Stimulated activated CD8-positive, alpha-beta memory T cell treated with anti-CD3 and anti-CD28 coated beads, Interleukin-15, amount 100 ng/mL, for 4 hours (primary cell): ENCODE data around the gene MAPT.
"Not testable (repeated sequence)": the region's sequence is repeated elsewhere in the genome, so short reads cannot be mapped to it uniquely, and the experiment has no call there.

Experiments
- DNase-seq, 2 donors: peaks; one replicate each; pipeline ENCODE4 v3.0.0-alpha.2; 2020; ENCODE audit warnings: low read depth in 2 of 2

The MAPT gene

DNA sequence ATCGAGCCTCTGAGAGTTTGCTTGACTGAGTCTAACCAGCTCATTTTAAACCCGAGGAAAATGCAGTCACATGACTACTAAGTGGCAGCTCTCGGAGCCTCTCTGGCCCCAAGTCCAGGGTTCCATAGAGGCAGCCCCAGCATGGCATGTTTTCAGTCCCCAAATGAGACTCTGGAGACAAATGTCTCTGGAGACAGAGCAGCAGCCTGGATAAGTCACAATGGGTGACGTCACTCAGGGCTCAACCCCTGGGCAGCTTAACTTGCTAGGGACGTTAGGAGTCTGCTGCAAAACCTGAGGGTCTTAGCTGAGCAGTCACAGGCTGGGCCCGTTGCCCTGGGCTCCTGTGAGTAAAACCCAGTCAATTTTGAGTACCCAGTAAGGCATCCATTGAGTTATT, 97.8 kb downstream of the MAPT start:
- no peak for DNase-seq

DNA sequence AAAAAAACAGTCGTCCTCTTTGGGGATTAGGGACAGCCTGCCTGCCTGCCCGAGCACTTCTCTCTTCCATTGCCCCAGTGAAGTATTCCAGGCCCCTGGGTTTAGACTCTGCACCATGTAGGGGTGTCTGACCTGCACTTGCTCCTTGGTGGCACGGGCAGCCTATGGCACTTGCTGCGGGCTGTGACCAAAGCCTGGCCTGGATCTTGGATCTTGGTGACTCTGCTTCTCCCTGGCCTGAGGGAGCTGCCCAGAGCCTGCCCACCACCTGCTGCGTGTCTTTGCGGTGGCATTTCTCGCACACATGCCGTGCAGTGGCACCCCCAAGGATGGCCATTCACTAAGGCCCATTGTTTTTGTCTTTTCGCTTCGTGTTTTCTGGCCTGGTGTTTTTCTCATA, 98.5 kb downstream of the MAPT start:
- DNase-seq, result no peak

DNA sequence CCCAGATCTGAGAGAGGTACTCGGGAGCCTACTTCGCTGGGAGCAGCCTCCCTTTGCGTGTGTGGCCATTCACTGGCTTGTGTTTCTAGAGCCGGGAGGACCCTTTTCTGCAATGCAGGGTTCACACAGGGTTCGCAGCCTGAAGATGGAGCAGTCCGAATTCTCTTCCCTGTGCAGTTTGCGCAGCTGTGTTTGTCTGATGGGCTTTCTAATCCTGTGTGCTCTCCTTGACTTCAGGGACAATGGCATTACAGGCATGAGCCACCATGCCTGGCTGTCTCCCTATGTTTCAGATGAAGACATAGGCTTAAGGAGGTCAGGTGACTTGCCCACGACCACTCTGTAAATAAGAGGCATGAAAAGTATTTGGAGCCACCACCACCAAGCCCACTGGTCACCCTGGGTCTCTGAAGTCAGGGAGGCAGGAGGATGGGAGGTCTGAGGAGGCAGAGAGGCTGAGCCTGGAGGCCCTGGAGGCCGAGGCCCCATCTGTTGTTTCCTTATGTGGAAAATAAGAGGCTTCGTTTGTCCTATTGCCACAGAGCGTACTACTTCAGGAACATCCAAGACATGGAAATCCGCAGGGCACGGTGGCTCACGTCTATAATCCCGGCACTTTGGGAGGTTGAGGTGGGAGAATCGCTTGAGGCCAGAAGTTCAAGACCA, 99.7 kb downstream of the MAPT start:
- no peak for DNase-seq

DNA sequence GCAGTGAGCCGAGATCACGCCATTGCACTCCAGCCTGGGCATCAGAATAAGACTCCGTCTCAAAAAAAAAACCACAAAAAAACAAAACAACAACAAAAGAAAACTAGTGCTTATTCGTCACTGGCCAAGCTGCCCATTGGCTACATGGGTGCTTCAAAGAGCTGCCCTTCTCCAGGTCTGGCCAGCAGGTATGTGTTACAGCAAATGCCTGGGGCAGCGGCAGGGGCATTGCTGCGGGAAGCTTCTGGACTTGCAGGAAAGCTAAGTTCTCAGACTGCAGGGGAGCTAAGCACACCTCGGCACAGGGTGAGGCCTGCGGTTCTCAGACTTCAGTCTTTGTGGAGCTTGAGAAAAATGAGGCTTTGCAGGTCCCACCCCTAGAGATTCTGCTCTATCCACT, 100.6 kb downstream of the MAPT start:
- no peak for DNase-seq

DNA sequence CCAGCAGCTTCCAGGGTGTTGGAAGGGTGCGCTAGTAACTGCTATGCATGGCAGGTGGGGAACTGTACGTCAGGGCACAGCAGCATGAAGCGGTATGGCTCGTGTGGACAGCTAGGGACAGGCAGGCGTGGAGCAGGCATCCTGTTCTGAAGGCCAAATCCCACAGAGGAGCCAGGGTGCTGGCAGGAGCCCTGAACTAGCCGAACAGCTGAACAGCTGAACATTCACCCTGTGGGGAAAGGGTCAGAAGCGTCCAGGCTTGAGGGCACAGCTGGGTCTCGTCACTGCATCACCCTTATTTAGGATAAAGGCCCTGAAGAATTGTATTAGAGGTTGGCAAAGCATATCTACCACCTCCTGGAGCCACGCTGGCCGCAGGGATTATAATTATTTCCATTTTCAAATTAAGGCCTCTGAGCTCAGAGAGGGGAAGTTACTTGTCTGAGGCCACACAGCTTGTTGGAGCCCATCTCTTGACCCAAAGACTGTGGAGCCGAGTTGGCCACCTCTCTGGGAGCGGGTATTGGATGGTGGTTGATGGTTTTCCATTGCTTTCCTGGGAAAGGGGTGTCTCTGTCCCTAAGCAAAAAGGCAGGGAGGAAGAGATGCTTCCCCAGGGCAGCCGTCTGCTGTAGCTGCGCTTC, 101.4 kb downstream of the MAPT start:
- no peak for DNase-seq

DNA sequence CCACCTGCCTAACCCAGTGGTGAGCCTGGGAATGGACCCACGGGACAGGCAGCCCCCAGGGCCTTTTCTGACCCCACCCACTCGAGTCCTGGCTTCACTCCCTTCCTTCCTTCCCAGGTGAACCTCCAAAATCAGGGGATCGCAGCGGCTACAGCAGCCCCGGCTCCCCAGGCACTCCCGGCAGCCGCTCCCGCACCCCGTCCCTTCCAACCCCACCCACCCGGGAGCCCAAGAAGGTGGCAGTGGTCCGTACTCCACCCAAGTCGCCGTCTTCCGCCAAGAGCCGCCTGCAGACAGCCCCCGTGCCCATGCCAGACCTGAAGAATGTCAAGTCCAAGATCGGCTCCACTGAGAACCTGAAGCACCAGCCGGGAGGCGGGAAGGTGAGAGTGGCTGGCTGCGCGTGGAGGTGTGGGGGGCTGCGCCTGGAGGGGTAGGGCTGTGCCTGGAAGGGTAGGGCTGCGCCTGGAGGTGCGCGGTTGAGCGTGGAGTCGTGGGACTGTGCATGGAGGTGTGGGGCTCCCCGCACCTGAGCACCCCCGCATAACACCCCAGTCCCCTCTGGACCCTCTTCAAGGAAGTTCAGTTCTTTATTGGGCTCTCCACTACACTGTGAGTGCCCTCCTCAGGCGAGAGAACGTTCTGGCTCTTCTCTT, 102.1 kb downstream of the MAPT start:
- no peak for DNase-seq

DNA sequence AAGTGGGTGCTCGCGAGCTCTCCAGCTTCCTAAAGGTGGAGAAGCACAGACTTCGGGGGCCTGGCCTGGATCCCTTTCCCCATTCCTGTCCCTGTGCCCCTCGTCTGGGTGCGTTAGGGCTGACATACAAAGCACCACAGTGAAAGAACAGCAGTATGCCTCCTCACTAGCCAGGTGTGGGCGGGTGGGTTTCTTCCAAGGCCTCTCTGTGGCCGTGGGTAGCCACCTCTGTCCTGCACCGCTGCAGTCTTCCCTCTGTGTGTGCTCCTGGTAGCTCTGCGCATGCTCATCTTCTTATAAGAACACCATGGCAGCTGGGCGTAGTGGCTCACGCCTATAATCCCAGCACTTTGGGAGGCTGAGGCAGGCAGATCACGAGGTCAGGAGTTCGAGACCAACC, 102.8 kb downstream of the MAPT start:
- DNase-seq, result no peak

DNA sequence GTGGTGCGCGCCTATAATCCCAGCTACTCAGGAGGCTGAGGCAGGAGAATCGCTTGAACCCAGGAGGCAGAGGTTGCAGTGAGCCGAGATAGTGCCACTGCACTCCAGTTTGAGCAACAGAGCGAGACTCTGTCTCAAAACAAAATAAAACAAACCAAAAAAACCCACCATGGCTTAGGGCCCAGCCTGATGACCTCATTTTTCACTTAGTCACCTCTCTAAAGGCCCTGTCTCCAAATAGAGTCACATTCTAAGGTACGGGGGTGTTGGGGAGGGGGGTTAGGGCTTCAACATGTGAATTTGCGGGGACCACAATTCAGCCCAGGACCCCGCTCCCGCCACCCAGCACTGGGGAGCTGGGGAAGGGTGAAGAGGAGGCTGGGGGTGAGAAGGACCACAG, 103.3 kb downstream of the MAPT start:
- no peak for DNase-seq

DNA sequence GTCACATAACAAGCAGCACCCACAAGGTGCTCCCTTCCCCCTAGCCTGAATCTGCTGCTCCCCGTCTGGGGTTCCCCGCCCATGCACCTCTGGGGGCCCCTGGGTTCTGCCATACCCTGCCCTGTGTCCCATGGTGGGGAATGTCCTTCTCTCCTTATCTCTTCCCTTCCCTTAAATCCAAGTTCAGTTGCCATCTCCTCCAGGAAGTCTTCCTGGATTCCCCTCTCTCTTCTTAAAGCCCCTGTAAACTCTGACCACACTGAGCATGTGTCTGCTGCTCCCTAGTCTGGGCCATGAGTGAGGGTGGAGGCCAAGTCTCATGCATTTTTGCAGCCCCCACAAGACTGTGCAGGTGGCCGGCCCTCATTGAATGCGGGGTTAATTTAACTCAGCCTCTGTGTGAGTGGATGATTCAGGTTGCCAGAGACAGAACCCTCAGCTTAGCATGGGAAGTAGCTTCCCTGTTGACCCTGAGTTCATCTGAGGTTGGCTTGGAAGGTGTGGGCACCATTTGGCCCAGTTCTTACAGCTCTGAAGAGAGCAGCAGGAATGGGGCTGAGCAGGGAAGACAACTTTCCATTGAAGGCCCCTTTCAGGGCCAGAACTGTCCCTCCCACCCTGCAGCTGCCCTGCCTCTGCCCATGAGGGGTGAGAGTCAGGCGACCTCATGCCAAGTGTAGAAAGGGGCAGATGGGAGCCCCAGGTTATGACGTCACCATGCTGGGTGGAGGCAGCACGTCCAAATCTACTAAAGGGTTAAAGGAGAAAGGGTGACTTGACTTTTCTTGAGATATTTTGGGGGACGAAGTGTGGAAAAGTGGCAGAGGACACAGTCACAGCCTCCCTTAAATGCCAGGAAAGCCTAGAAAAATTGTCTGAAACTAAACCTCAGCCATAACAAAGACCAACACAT, 104.9 kb downstream of the MAPT start, which contains the start of gene STH:
STH (plus strand) TSS at position 264 of the 913 bp plus-strand sequence; CDS start at position 294, 30 bp downstream.
- no peak for DNase-seq

DNA sequence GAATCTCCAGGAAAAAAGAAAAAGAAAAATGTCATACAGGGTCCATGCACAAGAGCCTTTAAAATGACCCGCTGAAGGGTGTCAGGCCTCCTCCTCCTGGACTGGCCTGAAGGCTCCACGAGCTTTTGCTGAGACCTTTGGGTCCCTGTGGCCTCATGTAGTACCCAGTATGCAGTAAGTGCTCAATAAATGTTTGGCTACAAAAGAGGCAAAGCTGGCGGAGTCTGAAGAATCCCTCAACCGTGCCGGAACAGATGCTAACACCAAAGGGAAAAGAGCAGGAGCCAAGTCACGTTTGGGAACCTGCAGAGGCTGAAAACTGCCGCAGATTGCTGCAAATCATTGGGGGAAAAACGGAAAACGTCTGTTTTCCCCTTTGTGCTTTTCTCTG, 105.5 kb downstream of the MAPT start:
- no peak for DNase-seq

DNA sequence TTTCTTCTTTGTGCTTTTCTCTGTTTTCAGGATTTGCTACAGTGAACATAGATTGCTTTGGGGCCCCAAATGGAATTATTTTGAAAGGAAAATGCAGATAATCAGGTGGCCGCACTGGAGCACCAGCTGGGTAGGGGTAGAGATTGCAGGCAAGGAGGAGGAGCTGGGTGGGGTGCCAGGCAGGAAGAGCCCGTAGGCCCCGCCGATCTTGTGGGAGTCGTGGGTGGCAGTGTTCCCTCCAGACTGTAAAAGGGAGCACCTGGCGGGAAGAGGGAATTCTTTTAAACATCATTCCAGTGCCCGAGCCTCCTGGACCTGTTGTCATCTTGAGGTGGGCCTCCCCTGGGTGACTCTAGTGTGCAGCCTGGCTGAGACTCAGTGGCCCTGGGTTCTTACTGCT, 105.9 kb downstream of the MAPT start:
- no peak for DNase-seq

DNA sequence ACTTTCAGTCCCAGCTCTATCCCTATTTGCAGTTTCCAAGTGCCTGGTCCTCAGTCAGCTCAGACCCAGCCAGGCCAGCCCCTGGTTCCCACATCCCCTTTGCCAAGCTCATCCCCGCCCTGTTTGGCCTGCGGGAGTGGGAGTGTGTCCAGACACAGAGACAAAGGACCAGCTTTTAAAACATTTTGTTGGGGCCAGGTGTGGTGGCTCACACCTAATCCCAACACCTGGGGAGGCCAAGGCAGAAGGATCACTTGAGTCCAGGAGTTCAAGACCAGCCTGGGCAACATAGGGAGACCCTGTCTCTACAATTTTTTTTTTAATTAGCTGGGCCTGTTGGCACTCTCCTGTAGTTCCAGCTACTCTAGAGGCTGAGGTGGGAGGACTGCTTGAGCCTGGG, 106.4 kb downstream of the MAPT start:
- no peak for DNase-seq

DNA sequence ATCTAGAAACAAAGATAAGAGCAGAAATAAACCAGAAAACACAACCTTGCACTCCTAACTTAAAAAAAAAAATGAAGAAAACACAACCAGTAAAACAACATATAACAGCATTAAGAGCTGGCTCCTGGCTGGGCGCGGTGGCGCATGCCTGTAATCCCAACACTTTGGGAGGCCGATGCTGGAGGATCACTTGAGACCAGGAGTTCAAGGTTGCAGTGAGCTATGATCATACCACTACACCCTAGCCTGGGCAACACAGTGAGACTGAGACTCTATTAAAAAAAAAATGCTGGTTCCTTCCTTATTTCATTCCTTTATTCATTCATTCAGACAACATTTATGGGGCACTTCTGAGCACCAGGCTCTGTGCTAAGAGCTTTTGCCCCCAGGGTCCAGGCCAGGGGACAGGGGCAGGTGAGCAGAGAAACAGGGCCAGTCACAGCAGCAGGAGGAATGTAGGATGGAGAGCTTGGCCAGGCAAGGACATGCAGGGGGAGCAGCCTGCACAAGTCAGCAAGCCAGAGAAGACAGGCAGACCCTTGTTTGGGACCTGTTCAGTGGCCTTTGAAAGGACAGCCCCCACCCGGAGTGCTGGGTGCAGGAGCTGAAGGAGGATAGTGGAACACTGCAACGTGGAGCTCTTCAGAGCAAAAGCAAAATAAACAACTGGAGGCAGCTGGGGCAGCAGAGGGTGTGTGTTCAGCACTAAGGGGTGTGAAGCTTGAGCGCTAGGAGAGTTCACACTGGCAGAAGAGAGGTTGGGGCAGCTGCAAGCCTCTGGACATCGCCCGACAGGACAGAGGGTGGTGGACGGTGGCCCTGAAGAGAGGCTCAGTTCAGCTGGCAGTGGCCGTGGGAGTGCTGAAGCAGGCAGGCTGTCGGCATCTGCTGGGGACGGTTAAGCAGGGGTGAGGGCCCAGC, 107.3 kb downstream of the MAPT start:
- no peak for DNase-seq

DNA sequence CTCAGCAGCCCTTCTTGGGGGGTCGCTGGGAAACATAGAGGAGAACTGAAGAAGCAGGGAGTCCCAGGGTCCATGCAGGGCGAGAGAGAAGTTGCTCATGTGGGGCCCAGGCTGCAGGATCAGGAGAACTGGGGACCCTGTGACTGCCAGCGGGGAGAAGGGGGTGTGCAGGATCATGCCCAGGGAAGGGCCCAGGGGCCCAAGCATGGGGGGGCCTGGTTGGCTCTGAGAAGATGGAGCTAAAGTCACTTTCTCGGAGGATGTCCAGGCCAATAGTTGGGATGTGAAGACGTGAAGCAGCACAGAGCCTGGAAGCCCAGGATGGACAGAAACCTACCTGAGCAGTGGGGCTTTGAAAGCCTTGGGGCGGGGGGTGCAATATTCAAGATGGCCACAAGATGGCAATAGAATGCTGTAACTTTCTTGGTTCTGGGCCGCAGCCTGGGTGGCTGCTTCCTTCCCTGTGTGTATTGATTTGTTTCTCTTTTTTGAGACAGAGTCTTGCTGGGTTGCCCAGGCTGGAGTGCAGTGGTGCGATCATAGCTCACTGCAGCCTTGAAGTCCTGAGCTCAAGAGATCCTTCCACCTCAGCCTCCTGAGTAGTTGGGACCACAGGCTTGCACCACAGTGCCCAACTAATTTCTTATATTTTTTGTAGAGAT, 108.1 kb downstream of the MAPT start:
- peak; percentile 34 to 46 for DNase-seq

DNA sequence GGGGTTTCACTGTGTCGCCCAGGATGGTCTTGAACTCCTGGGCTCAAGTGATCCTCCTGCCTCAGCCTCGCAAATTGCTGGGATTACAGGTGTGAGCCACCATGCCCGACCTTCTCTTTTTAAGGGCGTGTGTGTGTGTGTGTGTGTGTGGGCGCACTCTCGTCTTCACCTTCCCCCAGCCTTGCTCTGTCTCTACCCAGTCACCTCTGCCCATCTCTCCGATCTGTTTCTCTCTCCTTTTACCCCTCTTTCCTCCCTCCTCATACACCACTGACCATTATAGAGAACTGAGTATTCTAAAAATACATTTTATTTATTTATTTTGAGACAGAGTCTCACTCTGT, 108.6 kb downstream of the MAPT start:
- no peak for DNase-seq

DNA sequence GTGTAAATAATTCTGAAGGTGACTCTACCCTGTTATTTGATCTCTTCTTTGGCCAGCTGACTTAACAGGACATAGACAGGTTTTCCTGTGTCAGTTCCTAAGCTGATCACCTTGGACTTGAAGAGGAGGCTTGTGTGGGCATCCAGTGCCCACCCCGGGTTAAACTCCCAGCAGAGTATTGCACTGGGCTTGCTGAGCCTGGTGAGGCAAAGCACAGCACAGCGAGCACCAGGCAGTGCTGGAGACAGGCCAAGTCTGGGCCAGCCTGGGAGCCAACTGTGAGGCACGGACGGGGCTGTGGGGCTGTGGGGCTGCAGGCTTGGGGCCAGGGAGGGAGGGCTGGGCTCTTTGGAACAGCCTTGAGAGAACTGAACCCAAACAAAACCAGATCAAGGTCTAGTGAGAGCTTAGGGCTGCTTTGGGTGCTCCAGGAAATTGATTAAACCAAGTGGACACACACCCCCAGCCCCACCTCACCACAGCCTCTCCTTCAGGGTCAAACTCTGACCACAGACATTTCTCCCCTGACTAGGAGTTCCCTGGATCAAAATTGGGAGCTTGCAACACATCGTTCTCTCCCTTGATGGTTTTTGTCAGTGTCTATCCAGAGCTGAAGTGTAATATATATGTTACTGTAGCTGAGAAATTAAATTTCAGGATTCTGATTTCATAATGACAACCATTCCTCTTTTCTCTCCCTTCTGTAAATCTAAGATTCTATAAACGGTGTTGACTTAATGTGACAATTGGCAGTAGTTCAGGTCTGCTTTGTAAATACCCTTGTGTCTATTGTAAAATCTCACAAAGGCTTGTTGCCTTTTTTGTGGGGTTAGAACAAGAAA, 109.8 kb downstream of the MAPT start:
- DNase-seq, result no peak

DNA sequence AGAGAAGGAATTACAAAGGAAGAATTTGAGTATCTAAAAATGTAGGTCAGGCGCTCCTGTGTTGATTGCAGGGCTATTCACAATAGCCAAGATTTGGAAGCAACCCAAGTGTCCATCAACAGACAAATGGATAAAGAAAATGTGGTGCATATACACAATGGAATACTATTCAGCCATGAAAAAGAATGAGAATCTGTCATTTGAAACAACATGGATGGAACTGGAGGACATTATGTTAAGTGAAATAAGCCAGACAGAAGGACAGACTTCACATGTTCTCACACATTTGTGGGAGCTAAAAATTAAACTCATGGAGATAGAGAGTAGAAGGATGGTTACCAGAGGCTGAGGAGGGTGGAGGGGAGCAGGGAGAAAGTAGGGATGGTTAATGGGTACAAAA, 111.7 kb downstream of the MAPT start:
- not testable (repeated sequence) for DNase-seq

DNA sequence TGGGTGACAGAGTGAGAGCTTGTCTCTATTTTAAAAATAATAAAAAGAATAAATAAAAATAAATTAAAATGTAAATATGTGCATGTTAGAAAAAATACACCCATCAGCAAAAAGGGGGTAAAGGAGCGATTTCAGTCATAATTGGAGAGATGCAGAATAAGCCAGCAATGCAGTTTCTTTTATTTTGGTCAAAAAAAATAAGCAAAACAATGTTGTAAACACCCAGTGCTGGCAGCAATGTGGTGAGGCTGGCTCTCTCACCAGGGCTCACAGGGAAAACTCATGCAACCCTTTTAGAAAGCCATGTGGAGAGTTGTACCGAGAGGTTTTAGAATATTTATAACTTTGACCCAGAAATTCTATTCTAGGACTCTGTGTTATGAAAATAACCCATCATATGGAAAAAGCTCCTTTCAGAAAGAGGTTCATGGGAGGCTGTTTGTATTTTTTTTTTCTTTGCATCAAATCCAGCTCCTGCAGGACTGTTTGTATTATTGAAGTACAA, 113.2 kb downstream of the MAPT start:
- no peak for DNase-seq

DNA sequence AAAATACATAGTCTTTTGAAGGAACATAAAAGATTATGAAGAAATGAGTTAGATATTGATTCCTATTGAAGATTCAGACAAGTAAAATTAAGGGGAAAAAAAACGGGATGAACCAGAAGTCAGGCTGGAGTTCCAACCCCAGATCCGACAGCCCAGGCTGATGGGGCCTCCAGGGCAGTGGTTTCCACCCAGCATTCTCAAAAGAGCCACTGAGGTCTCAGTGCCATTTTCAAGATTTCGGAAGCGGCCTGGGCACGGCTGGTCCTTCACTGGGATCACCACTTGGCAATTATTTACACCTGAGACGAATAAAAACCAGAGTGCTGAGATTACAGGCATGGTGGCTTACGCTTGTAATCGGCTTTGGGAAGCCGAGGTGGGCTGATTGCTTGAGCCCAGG, 114.2 kb downstream of the MAPT start:
- no peak for DNase-seq
